ENCODE data around the gene OTOS. TPM values are rescaled to one million over a fixed set of nuclear protein-coding genes. Genes with fewer than 3 reads are reported as not detected.

OTOS gene
- not detected in 2 replicates for total RNA-seq

GRCh38 chr2:240140511-240140910, at the start of gene OTOS:
OTOS (minus strand) TSS chr2:240140658; CDS start chr2:240140326, 332 bp downstream.
- DNase-seq (ENCODE audit: low read depth), result no peak
- TF ChIP-seq, protein P1, sequence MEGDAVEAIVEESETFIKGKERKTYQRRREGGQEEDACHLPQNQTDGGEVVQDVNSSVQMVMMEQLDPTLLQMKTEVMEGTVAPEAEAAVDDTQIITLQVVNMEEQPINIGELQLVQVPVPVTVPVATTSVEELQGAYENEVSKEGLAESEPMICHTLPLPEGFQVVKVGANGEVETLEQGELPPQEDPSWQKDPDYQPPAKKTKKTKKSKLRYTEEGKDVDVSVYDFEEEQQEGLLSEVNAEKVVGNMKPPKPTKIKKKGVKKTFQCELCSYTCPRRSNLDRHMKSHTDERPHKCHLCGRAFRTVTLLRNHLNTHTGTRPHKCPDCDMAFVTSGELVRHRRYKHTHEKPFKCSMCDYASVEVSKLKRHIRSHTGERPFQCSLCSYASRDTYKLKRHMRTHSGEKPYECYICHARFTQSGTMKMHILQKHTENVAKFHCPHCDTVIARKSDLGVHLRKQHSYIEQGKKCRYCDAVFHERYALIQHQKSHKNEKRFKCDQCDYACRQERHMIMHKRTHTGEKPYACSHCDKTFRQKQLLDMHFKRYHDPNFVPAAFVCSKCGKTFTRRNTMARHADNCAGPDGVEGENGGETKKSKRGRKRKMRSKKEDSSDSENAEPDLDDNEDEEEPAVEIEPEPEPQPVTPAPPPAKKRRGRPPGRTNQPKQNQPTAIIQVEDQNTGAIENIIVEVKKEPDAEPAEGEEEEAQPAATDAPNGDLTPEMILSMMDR (IDR thresholded peaks at IDR 0.05; ENCODE audit: insufficient read depth, low read depth, low read length), result no peak
- H3K4me3 ChIP-seq (ENCODE audit: low read depth, low read length), result no peak within 1 kb of the TSS

DNA sequence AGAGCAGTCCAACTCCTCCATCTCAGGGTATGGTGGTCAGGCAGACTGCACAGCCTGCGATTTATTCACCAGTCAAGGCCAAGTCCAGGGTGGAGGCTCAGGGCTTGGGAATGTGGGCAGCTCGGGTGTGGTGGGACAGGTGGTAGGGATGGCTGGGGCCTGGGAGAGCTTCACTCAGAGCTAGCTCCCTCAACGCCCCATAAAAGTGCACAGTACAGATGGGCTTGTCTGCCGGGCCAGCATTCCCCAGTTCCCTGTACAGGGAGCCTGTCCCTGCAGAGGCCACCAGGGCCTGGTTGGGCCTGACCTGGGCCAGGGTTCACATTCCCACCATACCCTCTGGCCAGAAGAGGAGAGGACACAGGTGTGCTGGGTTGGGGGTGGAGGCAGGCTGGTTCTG, 49.2 kb upstream of the OTOS start:
- H3K4me3 ChIP-seq (ENCODE audit: low read depth, low read length), result no peak overlapping the region
- no peak for DNase-seq (ENCODE audit: low read depth)
- TF ChIP-seq, protein P1 (IDR thresholded peaks at IDR 0.05; ENCODE audit: insufficient read depth, low read depth, low read length), result no peak

DNA sequence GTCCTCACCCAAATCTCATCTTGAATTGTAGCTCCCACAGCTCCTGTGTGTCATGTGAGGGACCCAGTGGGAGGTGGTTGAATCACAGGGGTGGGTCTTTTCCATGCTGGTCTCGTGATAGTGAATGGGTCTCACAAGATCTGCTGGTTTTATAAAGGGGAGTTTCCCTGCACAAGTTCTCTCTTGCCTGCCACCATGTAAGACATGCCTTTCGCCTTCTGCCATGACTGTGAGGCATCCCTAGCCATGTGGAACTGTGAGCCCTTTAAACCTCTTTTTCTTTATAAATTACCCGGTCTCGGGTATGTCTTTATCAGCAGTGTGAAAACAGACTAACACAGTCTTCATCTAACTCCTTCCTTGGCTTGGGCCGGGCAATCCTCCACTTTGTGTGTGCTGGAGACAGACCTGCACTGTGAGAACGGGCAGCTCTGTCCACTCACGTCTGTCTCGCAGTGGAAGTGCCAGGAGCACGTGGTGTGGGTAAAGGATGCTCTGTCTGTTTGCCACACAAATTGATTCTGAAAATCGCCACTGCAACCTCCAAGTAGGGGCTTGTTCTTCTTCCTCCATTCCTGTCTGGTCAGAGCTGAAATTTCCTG, 47.6 kb upstream of the OTOS start:
- TF ChIP-seq, protein P1 (IDR thresholded peaks at IDR 0.05; ENCODE audit: insufficient read depth, low read depth, low read length), result no peak
- no peak overlapping the region for H3K4me3 ChIP-seq (ENCODE audit: low read depth, low read length)
- DNase-seq (ENCODE audit: low read depth), result no peak

- TF ChIP-seq, protein P1 (IDR thresholded peaks at IDR 0.05; ENCODE audit: insufficient read depth, low read depth, low read length), result no peak
- H3K4me3 ChIP-seq (ENCODE audit: low read depth, low read length), result no peak overlapping the region
- DNase-seq (ENCODE audit: low read depth), result no peak
Observed at GRCh38 chr2:240186191-240186725, 45.8 kb upstream of the OTOS start.

- no peak overlapping the region for H3K4me3 ChIP-seq (ENCODE audit: low read depth, low read length)
- no peak for DNase-seq (ENCODE audit: low read depth)
- TF ChIP-seq, protein P1 (IDR thresholded peaks at IDR 0.05; ENCODE audit: insufficient read depth, low read depth, low read length), result no peak
Observed at GRCh38 chr2:240184656-240185055, 44.2 kb upstream of the OTOS start.

DNA sequence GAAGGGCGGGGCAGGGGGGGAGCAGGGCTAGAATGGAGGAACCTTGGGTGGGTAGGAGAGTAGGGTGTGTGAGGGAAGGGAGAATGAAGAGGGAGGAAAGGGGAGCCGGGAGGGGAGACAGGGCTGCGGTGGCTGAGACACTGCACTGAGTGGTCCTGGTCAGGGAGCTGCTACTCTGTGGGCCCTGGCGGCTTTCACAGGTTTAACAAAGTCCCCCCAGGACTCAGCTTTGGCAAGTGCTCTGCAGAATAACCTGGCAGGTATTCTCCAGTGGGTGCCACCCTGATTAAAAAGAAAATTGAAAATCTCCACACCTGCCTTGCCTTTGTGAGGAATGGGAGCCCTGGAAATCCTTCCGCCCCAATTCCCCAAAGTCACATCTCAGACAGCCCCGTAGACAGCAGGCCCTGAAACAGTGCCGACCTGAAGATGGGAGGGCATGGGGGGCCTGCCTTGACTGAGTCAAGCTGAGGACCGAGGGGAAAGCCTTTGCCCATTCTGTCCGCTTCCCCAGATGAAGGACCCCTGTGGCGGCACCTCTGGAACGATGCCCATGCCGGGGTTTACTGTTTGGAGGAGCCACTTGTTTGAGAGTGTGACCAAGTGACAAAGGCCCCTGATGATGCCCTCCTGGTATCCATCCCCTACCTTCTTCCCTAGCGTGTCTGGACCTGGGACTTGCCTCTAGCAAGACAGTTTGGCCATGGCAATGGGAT, 43.6 kb upstream of the OTOS start:
- TF ChIP-seq, protein P1 (IDR thresholded peaks at IDR 0.05; ENCODE audit: insufficient read depth, low read depth, low read length), result no peak
- no peak for DNase-seq (ENCODE audit: low read depth)
- no peak overlapping the region for H3K4me3 ChIP-seq (ENCODE audit: low read depth, low read length)

Measured in fibroblast of villous mesenchyme (primary cell).